Kidney epithelial cell (primary cell): ENCODE data around the gene TLCD1. TPM values are rescaled to one million over a fixed set of nuclear protein-coding genes. Genes with fewer than 3 reads are reported as not detected.

Source experiments
- DNase-seq: peaks from one replicate; pipeline ENCODE4 v3.0.0-alpha.2; 2010; ENCODE audit warnings: low read depth
- H3K27me3 ChIP-seq: 2 replicates; pipeline ENCODE4 v1.6.0; 2011; ENCODE audit warnings: low read length; ENCODE audit not compliant: control insufficient read depth, insufficient read depth
- H3K36me3 ChIP-seq: 2 replicates; pipeline ENCODE4 v1.5.1; 2011; ENCODE audit warnings: low read length; ENCODE audit not compliant: control insufficient read depth, insufficient read depth
- H3K4me3 ChIP-seq: 2 replicates; pipeline ENCODE4 v1.5.1; 2011; ENCODE audit warnings: low read depth, mild to moderate bottlenecking, control low read depth, low read length
- CTCF ChIP-seq: IDR thresholded peaks from 2 replicates; pipeline ENCODE4 v1.5.1; 2011; ENCODE audit warnings: mild to moderate bottlenecking, moderate library complexity, low read length, control low read depth, inconsistent platforms; ENCODE audit not compliant: insufficient read depth, poor library complexity, severe bottlenecking
- total RNA-seq: library from RNA; depleted of rRNA; stranded (reverse); fragments of >200 nt; gene quantifications from 2 replicates; pipeline ENCODE4 v1.2.3, GENCODE V29; 2015

Gene TLCD1
- total RNA-seq: 4.7 and 5.1 TPM in 2 replicates

- peaks cover 4% of the 10 kb centered on the region for H3K36me3 ChIP-seq
- TF ChIP-seq CTCF: no peak
- peak within 1 kb of the TSS; percentile 65 for H3K4me3 ChIP-seq
- no peaks in the 10 kb centered on the region for H3K27me3 ChIP-seq
- no peak for DNase-seq
These were observed at the start of gene TLCD1 for GRCh38 chr17:28726226-28726626. TSS of gene TLCD1 (minus strand) at chr17:28726233. CDS start at chr17:28726097, 136 bp downstream.

GRCh38 chr17:28774206-28774605 lies 48.2 kb upstream of the TLCD1 start:
- no peaks in the 10 kb centered on the region for H3K27me3 ChIP-seq
- no peak for TF ChIP-seq CTCF
- no peak for DNase-seq
- H3K4me3 ChIP-seq: no peak overlapping the region
- H3K36me3 ChIP-seq: no peaks in the 10 kb centered on the region

GRCh38 chr17:28773736-28774135 lies 47.7 kb upstream of the TLCD1 start:
- no peak overlapping the region for H3K4me3 ChIP-seq
- TF ChIP-seq CTCF: no peak
- no peak for DNase-seq
- no peaks in the 10 kb centered on the region for H3K27me3 ChIP-seq
- no peaks in the 10 kb centered on the region for H3K36me3 ChIP-seq

GRCh38 chr17:28765038-28765437 lies 39.0 kb upstream of the TLCD1 start:
- H3K36me3 ChIP-seq: no peaks in the 10 kb centered on the region
- TF ChIP-seq CTCF: no peak
- no peak overlapping the region for H3K4me3 ChIP-seq
- no peak for DNase-seq
- H3K27me3 ChIP-seq: no peaks in the 10 kb centered on the region

- DNase-seq: no peak
- TF ChIP-seq CTCF: peak; percentile 82
- no peaks in the 10 kb centered on the region for H3K27me3 ChIP-seq
- no peak overlapping the region for H3K4me3 ChIP-seq
- H3K36me3 ChIP-seq: no peaks in the 10 kb centered on the region
These were observed 37.8 kb upstream of the TLCD1 start for GRCh38 chr17:28763804-28764266.

GRCh38 chr17:28763137-28763799 lies 37.2 kb upstream of the TLCD1 start:
- TF ChIP-seq CTCF: no peak
- DNase-seq: no peak

More at GRCh38 chr17:28763137-28763799, 37.2 kb upstream of the TLCD1 start:
- H3K36me3 ChIP-seq: peaks cover 2% of the 10 kb centered on the region
- no peak overlapping the region for H3K4me3 ChIP-seq
- no peaks in the 10 kb centered on the region for H3K27me3 ChIP-seq
